Activated T-helper 1 cell treated with anti-CD3 and anti-CD28 coated beads, Interleukin-12 subunit alpha, Interleukin-12 subunit beta, Interleukin-2, Interleukin-4 antibody, amounts not matched to agents 30 ng/mL and 10 ng/mL and 1 ng/mL, durations not matched to agents 14 hours and 24 hours and 36 hours (primary cell): Measurements from ENCODE around the gene MRPS22. TPM values are rescaled to one million over a fixed set of nuclear protein-coding genes. Genes with fewer than 3 reads are reported as not detected.
"Not testable (repeated sequence)": the region's sequence is repeated elsewhere in the genome, so short reads cannot be mapped to it uniquely, and the experiment has no call there.

Source experiments
- DNase-seq: peaks from one replicate; pipeline ENCODE4 v3.0.0; 2021; ENCODE audit warnings: low spot score
- H3K27ac Mint-ChIP-seq: one replicate; pipeline ENCODE4 v1.8.0; 2021; ENCODE audit warnings: mild to moderate bottlenecking, mixed read lengths
- H3K27me3 Mint-ChIP-seq: one replicate; pipeline ENCODE4 v1.8.0; 2022; ENCODE audit warnings: mild to moderate bottlenecking, moderate library complexity, mixed read lengths; ENCODE audit not compliant: insufficient read depth
- H3K36me3 Mint-ChIP-seq: one replicate; pipeline ENCODE4 v1.8.0; 2021; ENCODE audit warnings: low read depth, mixed read lengths
- H3K4me1 Mint-ChIP-seq: one replicate; pipeline ENCODE4 v1.8.0; 2021; ENCODE audit warnings: low read depth, mixed read lengths
- H3K4me3 Mint-ChIP-seq: one replicate; pipeline ENCODE4 v1.8.0; 2021; ENCODE audit warnings: mild to moderate bottlenecking, moderate library complexity, mixed read lengths
- H3K9me3 Mint-ChIP-seq: one replicate; pipeline ENCODE4 v1.8.0; 2021; ENCODE audit warnings: mixed read lengths
- intact Hi-C: fragments of 100-400 bp; cut with micrococcal nuclease; formaldehyde crosslinking; loops from one replicate; pipeline ENCODE4 v1.15.1; 2024
- total RNA-seq: library from RNA; stranded (reverse); gene quantifications from 2 replicates; pipeline ENCODE4 v1.2.3, GENCODE V29; 2022

MRPS22 gene
- total RNA-seq, 1 donor from 2014 or later, result 54.7 TPM

DNA sequence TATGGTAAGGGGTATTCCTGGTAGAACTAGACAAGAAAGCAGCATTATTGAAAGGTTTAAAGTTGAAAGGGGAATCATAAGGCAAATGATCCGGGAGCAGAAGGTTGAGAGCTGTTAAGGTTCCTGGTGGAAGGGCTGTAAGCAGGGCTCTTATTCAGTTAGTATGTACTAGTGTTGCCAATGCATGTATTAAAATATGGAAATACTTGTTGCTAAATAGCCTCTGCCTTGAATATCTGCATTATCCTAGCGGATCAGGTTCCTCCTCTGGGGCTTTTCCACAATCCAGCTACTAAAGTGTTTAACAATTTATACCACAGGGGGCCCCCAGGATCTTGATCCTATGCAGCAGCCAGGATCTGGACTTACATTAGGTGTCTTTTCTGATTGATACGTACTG lies 52.9 kb downstream of the MRPS22 start:
- Mint-ChIP-seq H3K4me3 (no peak overlapping the region), H3K4me1 (peaks cover 5% of the 10 kb centered on the region), H3K27me3 (no peaks in the 10 kb centered on the region), H3K27ac (no peak overlapping the region), H3K9me3 (no peaks in the 10 kb centered on the region), H3K36me3 (no peaks in the 10 kb centered on the region)
- no peak for DNase-seq
- intact Hi-C loops, result loop anchor here (10.0 kb wide), 1 partner anchor 1548 kb away; the partner anchor contains the start of gene SLC25A36

DNA sequence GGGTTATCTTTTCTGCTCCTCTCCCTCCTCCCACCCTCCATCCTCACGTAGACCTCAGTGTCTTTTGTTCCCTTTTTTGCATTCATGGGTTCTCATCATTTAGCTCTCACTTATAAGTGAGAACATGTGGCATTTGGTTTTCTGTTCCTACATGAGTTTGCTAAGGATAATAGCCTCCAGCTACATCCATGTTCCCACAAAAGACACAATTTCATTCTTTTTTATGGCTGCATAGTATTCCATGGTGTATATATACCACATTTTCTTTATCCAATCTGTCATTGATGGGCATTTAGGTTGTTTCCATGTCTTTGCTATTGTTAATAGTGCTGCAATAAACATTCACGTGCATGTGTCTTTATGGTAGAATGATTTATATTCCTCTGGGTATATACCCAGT lies 57.3 kb downstream of the MRPS22 start:
- H3K4me3 Mint-ChIP-seq, intact Hi-C loops, H3K27me3 Mint-ChIP-seq, H3K27ac Mint-ChIP-seq, DNase-seq, H3K4me1 Mint-ChIP-seq, H3K36me3 Mint-ChIP-seq: not testable (repeated sequence)
- peaks cover 21% of the 10 kb centered on the region for H3K9me3 Mint-ChIP-seq

Other genes starting within 250 kb of the MRPS22 start
- 96.9 and 103 TPM in 2 replicates for gene COPB2, start 45.6 kb downstream of the MRPS22 start, total RNA-seq
- not detected in 2 replicates for gene RBP2, start 132.5 kb downstream of the MRPS22 start, total RNA-seq
- not detected in 2 replicates for gene RBP1, start 195.7 kb downstream of the MRPS22 start, total RNA-seq